K562 (cell line): ENCODE measurements around the gene PARS2. TPM values are rescaled to one million over a fixed set of nuclear protein-coding genes. Genes with fewer than 3 reads are reported as not detected.
A peak's percentile ranks its signal among the peaks of the same experiment; 100 is the strongest.

Experiments used
- CUX1 ChIP-seq: fragments of 200-800 bp; sonication (Bioruptor generic); IDR thresholded peaks from 2 replicates; pipeline ENCODE4 v1.6.1; 2016; ENCODE audit warnings: missing genetic modification characterization, missing compliant biosample characterization
- HNRNPLL ChIP-seq: fragments of 200-400 bp; formaldehyde crosslinking; IDR thresholded peaks from 2 replicates; pipeline ENCODE4 v1.6.1; 2017; ENCODE audit warnings: low read length, low read depth, mild to moderate bottlenecking; ENCODE audit not compliant: poor library complexity, severe bottlenecking
- ZNF12 ChIP-seq: sonication (generic); formaldehyde crosslinking; IDR thresholded peaks from 2 replicates; pipeline ENCODE4 v1.4.0; 2020; ENCODE audit warnings: mild to moderate bottlenecking, missing genetic modification reagents
- ZNF121 ChIP-seq: sonication (generic); formaldehyde crosslinking; conservative IDR thresholded peaks from 2 replicates; pipeline ENCODE4 v1.8.0; 2022; ENCODE audit warnings: missing genetic modification reagents
- polyA plus RNA-seq, 8 experiments: library from polyadenylated mRNA; depleted of rRNA in 4 of 8; stranded (reverse) in 5 of 8; unstranded in 3 of 8; fragments of >200 nt; fragmentation: Nextera tagmentation in 2 of 8; fragmentation: Illumina TruSeq in 1 of 8; extraction: Ambion mirVana in 2 of 8; extraction: Trizol in 1 of 8; gene quantifications; 2 replicates each; pipeline versions ENCODE4 v1.2.1 to v1.2.3, GENCODE V29; 2011 to 2014; ENCODE audit warnings: inconsistent platforms in 1 of 8, missing spikeins in 1 of 8
- total RNA-seq, 7 experiments: library from RNA; depleted of rRNA in 6 of 7; stranded (reverse); fragments of >200 nt in 6 of 7; fragmentation: Illumina TruSeq in 2 of 7; extraction: Trizol in 2 of 7; gene quantifications; 2 replicates each; pipeline versions ENCODE4 v1.2.1 to v1.2.3, GENCODE V29; 2011 to 2021; ENCODE audit warnings: low replicate concordance in 1 of 7
- TF ChIP-seq, protein P1 (sequence below), 2 experiments: fragments of 450-650 bp; formaldehyde crosslinking in 1 of 2; IDR thresholded peaks; 2 replicates each; pipeline versions ENCODE4 v1.4.0 to v1.6.1; 2014 to 2020; ENCODE audit warnings: mild to moderate bottlenecking in 2 of 2, borderline replicate concordance in 1 of 2, low read depth in 1 of 2

The PARS2 gene
- total and polyA plus RNA-seq, 9 of the 15 experiments (the other 6 are each of a cell fraction or from before 2014, with no cell fraction given) = 6.3 to 12.4 (median 7.9) TPM

DNA sequence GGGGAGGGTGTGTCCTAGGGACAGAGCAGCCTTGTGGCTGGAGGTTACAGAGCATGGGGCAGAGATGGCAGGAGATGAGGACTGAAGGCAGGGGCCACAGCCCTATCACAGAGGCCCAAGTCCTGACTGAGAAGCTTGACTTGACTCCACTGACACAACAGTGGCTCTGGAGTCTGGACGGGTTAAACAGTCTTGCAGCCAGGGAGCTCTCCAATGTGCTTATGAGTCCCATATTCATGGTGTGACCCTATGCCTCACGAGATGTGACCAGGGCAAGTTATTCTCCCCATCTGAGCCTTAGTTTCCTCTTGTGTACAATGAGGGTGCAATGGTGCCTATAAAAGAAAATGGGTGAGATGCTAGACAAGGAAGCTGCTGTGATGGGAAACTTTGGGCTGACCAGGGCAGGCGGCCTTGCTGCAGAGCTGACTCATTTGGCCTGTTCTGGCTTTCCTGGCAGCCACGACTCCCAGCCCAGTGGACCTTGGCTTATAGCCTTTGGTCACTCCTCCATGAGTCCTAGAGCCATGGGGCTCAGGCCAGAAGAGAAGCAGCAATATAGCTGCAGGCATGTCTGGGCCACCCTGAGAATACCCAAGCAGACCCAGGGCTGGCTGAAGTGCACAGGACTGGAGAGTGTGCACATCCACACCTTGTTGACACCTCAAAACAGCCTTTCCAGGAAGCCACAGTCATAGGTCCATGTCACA lies 39.6 kb upstream of the PARS2 start (continued):
- TF ChIP-seq, protein P1, sequence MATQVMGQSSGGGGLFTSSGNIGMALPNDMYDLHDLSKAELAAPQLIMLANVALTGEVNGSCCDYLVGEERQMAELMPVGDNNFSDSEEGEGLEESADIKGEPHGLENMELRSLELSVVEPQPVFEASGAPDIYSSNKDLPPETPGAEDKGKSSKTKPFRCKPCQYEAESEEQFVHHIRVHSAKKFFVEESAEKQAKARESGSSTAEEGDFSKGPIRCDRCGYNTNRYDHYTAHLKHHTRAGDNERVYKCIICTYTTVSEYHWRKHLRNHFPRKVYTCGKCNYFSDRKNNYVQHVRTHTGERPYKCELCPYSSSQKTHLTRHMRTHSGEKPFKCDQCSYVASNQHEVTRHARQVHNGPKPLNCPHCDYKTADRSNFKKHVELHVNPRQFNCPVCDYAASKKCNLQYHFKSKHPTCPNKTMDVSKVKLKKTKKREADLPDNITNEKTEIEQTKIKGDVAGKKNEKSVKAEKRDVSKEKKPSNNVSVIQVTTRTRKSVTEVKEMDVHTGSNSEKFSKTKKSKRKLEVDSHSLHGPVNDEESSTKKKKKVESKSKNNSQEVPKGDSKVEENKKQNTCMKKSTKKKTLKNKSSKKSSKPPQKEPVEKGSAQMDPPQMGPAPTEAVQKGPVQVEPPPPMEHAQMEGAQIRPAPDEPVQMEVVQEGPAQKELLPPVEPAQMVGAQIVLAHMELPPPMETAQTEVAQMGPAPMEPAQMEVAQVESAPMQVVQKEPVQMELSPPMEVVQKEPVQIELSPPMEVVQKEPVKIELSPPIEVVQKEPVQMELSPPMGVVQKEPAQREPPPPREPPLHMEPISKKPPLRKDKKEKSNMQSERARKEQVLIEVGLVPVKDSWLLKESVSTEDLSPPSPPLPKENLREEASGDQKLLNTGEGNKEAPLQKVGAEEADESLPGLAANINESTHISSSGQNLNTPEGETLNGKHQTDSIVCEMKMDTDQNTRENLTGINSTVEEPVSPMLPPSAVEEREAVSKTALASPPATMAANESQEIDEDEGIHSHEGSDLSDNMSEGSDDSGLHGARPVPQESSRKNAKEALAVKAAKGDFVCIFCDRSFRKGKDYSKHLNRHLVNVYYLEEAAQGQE (IDR thresholded peaks at IDR 0.05; ENCODE audit: borderline replicate concordance) = peak; percentile 66
- TF ChIP-seq, protein P1 (CRISPR knock-in tag; IDR thresholded peaks at IDR 0.05; ENCODE audit: low read depth) = no peak
- TF ChIP-seq ZNF121 (CRISPR knock-in tag) (no peak), HNRNPLL (no peak), ZNF12 (CRISPR knock-in tag) (no peak), CUX1 (no peak)
